Right lobe of liver (tissue), 6 donors: ENCODE data around the gene DIRAS2. TPM values are rescaled to one million over a fixed set of nuclear protein-coding genes. Genes with fewer than 3 reads are reported as not detected.
"Not testable (repeated sequence)": the region's sequence is repeated elsewhere in the genome, so short reads cannot be mapped to it uniquely, and the experiment has no call there.

Experiments
- ATAC-seq, 4 donors: fragments of 200-7000 bp; cut with Tn5 transposase; one replicate each; pipeline ENCODE4 v1.9.1; 2020; ENCODE audit warnings: mild to moderate bottlenecking in 4 of 4, moderate library complexity in 4 of 4
- DNase-seq, 3 donors: peaks; one replicate each; pipeline ENCODE4 v3.0.0-alpha.2; 2020
- H3K27ac ChIP-seq, 3 donors: fragments of 200-600 bp; one replicate each; pipeline ENCODE4 v1.8.0; 2022
- H3K27me3 ChIP-seq, 2 donors: fragments of 200-600 bp; one replicate each; pipeline ENCODE4 v1.8.0; 2022
- H3K36me3 ChIP-seq, 4 donors: fragments of 200-600 bp; sonication (generic) in 1 of 4; one replicate each; pipeline versions ENCODE4 v1.5.1 to v1.8.0; 2017 to 2022; ENCODE audit warnings: control low read depth in 1 of 4
- H3K4me1 ChIP-seq, 4 donors: fragments of 200-600 bp; sonication (generic) in 1 of 4; one replicate each; pipeline versions ENCODE4 v1.5.1 to v1.8.0; 2017 to 2022; ENCODE audit warnings: control low read depth in 1 of 4
- H3K4me3 ChIP-seq, 3 donors: fragments of 200-600 bp; one replicate each; pipeline ENCODE4 v1.8.0; 2022
- H3K9me3 ChIP-seq, 4 donors: fragments of 200-600 bp; sonication (generic) in 1 of 4; one replicate each; pipeline versions ENCODE4 v1.5.1 to v1.8.0; 2017 to 2022; ENCODE audit warnings: control low read depth in 1 of 4
- POLR2A ChIP-seq: fragments of 450-650 bp; IDR thresholded peaks from one replicate; pipeline ENCODE4 v1.6.1; 2017; ENCODE audit warnings: antibody characterized with exemption, mild to moderate bottlenecking
- WGBS: methylation state at CpG from one replicate; pipeline ENCODE4 v1.1.6; 2018; ENCODE audit warnings: low coverage, low lambda C conversion rate; ENCODE audit not compliant: insufficient coverage; ENCODE audit errors: missing lambda C conversion rate; 5-methylcytosine and 5-hydroxymethylcytosine counted together
- intact Hi-C, 2 donors: fragments of 100-400 bp; cut with DNase I; formaldehyde crosslinking; loops; one replicate each; pipeline versions ENCODE4 v1.11.2 to v1.14.1; 2022
- total RNA-seq, 6 experiments: library from RNA; depleted of rRNA in 2 of 6; stranded (reverse); fragments of >200 nt in 2 of 6; fragmentation: NEBNext Ultra II Directional in 3 of 6; extraction: Animal tissue kit (Norgen Biotek cat#: 25700) in 3 of 6; gene quantifications; one replicate each; pipeline versions ENCODE4 v1.1.0 to v1.2.4, GENCODE V29; 2016 to 2023
- TF ChIP-seq, protein P1 (sequence below), 4 donors: fragments of 200-600 bp in 3 of 4; fragments of 450-650 bp in 1 of 4; IDR thresholded peaks; one replicate each; pipeline versions ENCODE4 v1.5.1 to v1.8.0; 2016 to 2022; ENCODE audit warnings: antibody characterized with exemption in 4 of 4, mild to moderate bottlenecking in 2 of 4
- donor health status: DM: no; HTN: yes; CAD: no.
- donor health status: DM: no; HTN: no; CAD: no.
- donor health status: DM: no; HTN: no; CAD: no.
- donor health status: DM: no; HTN: yes; CAD: no.
- donor health status: DM: no; HTN: yes; CAD: no.

Gene DIRAS2
- total RNA-seq, 6 experiments from 2014 or later: 0.11 to 2.2 (median 0.47) TPM; not detected in 1

DNA sequence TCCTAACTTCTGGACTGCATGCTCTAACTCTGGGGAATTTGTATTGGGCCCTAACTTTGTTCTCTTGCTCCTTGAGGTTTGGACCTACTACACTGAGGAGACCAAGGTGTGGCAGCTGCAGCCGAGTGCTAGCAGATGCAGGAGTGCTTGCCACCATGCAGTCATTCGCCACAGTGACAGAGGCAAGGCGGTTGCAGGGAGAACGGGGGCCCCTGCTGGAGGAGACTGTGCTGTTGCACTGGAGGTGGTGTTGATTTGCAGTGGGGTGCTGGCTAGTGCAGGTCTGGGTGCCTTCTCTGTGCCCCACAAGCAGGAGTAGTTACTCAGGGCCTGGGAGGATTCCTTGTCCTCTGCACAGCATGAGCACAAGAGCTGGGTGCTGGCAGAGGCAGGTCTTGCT, 22.4 kb upstream of the DIRAS2 start:
- intact Hi-C loops: no loop called here
- Histone ChIP-seq H3K9me3 (no peaks in the 10 kb centered on the region), H3K4me1 (no peaks in the 10 kb centered on the region), H3K27me3 (no peaks in the 10 kb centered on the region), H3K4me3 (no peak overlapping the region), H3K36me3 (no peaks in the 10 kb centered on the region), H3K27ac (no peak overlapping the region)
- DNase-seq (no peak), ATAC-seq (no peak)
- TF ChIP-seq, protein P1, sequence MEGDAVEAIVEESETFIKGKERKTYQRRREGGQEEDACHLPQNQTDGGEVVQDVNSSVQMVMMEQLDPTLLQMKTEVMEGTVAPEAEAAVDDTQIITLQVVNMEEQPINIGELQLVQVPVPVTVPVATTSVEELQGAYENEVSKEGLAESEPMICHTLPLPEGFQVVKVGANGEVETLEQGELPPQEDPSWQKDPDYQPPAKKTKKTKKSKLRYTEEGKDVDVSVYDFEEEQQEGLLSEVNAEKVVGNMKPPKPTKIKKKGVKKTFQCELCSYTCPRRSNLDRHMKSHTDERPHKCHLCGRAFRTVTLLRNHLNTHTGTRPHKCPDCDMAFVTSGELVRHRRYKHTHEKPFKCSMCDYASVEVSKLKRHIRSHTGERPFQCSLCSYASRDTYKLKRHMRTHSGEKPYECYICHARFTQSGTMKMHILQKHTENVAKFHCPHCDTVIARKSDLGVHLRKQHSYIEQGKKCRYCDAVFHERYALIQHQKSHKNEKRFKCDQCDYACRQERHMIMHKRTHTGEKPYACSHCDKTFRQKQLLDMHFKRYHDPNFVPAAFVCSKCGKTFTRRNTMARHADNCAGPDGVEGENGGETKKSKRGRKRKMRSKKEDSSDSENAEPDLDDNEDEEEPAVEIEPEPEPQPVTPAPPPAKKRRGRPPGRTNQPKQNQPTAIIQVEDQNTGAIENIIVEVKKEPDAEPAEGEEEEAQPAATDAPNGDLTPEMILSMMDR (IDR thresholded peaks at IDR 0.05): no peak
- TF ChIP-seq POLR2A: no peak
- WGBS: 61% methylated on average over 4 of the region's 4 CpGs

DNA sequence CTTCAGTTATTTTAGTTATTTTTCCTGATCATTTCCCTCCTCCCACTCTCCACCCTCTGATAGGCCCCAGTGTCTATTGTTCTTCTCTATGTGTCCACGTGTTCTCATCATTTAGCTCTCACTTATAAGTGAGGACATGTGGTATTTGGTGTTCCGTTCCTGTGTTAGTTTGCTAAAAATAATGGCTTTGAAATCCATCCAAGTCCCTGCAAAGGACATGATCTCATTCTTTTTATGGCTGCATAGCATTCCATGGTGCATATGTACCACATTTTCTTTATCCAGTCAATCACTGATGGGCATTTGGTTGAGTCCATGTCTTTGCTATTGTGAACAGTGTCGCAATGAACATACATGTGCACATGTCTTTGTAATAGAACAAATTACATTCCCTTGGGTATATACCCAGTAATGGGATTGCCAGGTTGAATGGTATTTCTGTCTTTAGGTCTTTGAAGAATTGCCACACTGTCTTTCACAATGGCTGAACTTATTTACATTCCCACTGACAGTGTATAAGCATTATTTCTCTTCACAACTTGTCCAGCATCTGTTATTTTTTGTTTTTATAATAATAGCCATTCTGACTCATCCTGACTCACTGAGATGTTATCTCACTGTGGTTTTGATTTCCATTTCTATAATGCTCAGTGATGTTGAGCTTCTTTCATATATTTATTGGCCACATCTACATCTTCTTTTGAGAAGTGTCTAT, 17.2 kb upstream of the DIRAS2 start:
- Histone ChIP-seq H3K27ac (no peak overlapping the region), H3K9me3 (no peaks in the 10 kb centered on the region), H3K36me3 (no peaks in the 10 kb centered on the region), H3K27me3 (no peaks in the 10 kb centered on the region), H3K4me1 (no peaks in the 10 kb centered on the region), H3K4me3 (no peak overlapping the region)
- intact Hi-C loops: no loop called here
- TF ChIP-seq POLR2A: no peak
- TF ChIP-seq, protein P1 (IDR thresholded peaks at IDR 0.05): no peak
- WGBS: 35% methylated on average over 3 of the region's 3 CpGs
- DNase-seq (no peak), ATAC-seq (no peak)

DNA sequence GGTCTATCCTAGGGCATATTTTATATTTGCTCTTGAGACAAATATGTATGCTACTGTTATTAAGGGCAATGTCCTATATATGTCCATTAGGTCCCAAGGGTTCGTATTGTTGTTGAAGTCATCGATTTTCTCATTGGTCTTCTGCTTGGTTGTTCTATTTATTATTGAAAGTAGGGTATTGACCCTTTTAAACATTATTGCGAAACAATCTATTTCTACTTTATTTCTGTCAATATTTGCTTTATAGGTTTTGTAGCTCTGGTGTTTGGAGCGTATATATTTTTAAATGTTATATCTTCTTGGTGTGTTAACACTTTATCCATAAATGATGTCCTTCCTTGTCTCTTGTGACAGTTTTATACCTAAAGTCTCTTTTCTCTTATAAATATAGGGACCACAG, 16.2 kb upstream of the DIRAS2 start:
- no peaks in the 10 kb centered on the region for H3K4me1 ChIP-seq
- TF ChIP-seq, protein P1 (IDR thresholded peaks at IDR 0.05): no peak
- TF ChIP-seq POLR2A: no peak
- WGBS: 34% methylated on average over 4 of the region's 4 CpGs
- H3K36me3 ChIP-seq: no peaks in the 10 kb centered on the region
- no peak overlapping the region for H3K27ac ChIP-seq
- no peak for DNase-seq
- ATAC-seq: no peak
- H3K4me3 ChIP-seq: no peak overlapping the region
- no peaks in the 10 kb centered on the region for H3K27me3 ChIP-seq
- H3K9me3 ChIP-seq: no peaks in the 10 kb centered on the region
- intact Hi-C loops: no loop called here

DNA sequence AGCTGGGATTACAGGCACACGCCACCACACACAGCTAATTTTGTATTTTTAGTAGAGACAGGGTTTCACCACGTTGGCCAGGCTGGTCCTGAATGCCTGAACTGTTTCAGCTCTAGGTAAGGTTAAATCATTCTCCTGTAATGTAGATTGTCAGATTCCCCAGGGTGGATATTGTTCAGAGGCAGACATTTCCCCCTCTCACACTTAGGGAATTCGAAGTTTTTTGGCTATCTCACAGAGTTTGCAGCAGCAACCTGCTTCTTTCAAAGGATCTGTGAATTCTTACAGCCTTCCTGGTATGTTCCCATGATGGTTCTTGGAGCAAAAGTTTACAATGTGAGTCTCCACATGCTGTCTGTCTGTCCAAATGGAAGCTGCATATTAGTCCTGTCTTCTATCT, 15.6 kb upstream of the DIRAS2 start:
- Histone ChIP-seq H3K36me3 (no peaks in the 10 kb centered on the region), H3K27ac (no peak overlapping the region), H3K4me3 (no peak overlapping the region), H3K4me1 (no peaks in the 10 kb centered on the region), H3K27me3 (no peaks in the 10 kb centered on the region), H3K9me3 (no peaks in the 10 kb centered on the region)
- intact Hi-C loops: no loop called here
- no peak for TF ChIP-seq POLR2A
- TF ChIP-seq, protein P1 (IDR thresholded peaks at IDR 0.05): no peak
- WGBS: 37% methylated on average over 3 of the region's 3 CpGs
- DNase-seq (no peak), ATAC-seq (no peak)

DNA sequence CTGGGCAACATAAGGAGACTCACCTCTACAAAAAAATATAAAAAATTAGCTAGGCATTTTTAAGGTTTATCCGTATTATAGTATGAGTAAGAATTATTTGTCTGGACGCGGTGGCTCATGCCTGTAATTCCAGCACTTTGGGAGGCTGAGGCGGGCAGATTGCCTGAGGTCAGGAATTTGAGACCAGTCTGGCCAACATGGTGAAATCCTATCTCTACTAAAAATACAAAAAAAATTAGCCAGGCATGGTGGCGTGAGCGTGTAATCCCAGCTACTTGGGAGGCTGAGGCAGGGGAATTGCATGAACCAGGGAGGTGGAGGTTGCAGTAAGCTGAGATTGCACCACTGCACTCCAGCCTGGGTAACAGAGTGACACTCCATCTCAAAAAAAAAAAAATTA, 14.3 kb upstream of the DIRAS2 start:
- ATAC-seq, intact Hi-C loops, H3K4me1 ChIP-seq, H3K9me3 ChIP-seq, H3K27me3 ChIP-seq, H3K4me3 ChIP-seq, H3K36me3 ChIP-seq, H3K27ac ChIP-seq, DNase-seq: not testable (repeated sequence)
- WGBS: 84% methylated on average over 4 of the region's 6 CpGs
